H1 (cell line): ENCODE results near the gene PHGDH. TPM values are rescaled to one million over a fixed set of nuclear protein-coding genes. Genes with fewer than 3 reads are reported as not detected.

ENCODE experiments used
- CTCF ChIA-PET: fragments of 300-600 bp; sonication (Branson Sonifier 250); formaldehyde crosslinking; loops from one replicate; lab custom pipeline; 2021; ENCODE audit not compliant: partially characterized antibody; lab: Charles Lee
- POLR2A ChIA-PET: fragments of 300-600 bp; sonication (Branson Sonifier 250); formaldehyde crosslinking; loops from one replicate; lab custom pipeline; 2021; ENCODE audit warnings: inconsistent platforms; ENCODE audit not compliant: partially characterized antibody; lab: Charles Lee
- DNase-seq, 2 experiments: peaks; one replicate each; pipeline versions ENCODE4 v3.0.0 to v3.0.0-alpha.2; 2010 to 2022; ENCODE audit warnings: low spot score in 2 of 2, low read depth in 1 of 2, mixed read lengths in 1 of 2
- FAIRE-seq: peaks from 2 replicates; lab custom pipeline; 2011; peaks lifted over from hg19 to GRCh38; lab: Jason Lieb, UNC
- H2AFZ ChIP-seq: 2 replicates; pipeline ENCODE4 v1.8.1; 2012; ENCODE audit warnings: low read length, inconsistent platforms
- H2AK5ac ChIP-seq: 2 replicates; pipeline ENCODE4 v1.6.1; 2013; ENCODE audit warnings: low read depth, low read length
- H2BK120ac ChIP-seq: replicated peaks from 2 replicates; pipeline ENCODE3; 2013; ENCODE audit warnings: low read depth, low read length, inconsistent platforms
- H2BK12ac ChIP-seq: 2 replicates; pipeline ENCODE4 v1.6.1; 2013; ENCODE audit warnings: low read depth, low read length
- H2BK15ac ChIP-seq: 2 replicates; pipeline ENCODE4 v1.6.1; 2013; ENCODE audit warnings: low read length
- H2BK20ac ChIP-seq: 2 replicates; pipeline ENCODE4 v1.6.1; 2013; ENCODE audit warnings: low read length
- H2BK5ac ChIP-seq: 2 replicates; pipeline ENCODE4 v1.6.1; 2013; ENCODE audit warnings: low read depth, low read length
- H3K14ac ChIP-seq: 2 replicates; pipeline ENCODE4 v1.6.1; 2013; ENCODE audit warnings: inconsistent platforms; ENCODE audit not compliant: insufficient read length
- H3K18ac ChIP-seq: 2 replicates; pipeline ENCODE4 v1.6.1; 2013; ENCODE audit warnings: low read length; ENCODE audit errors: extremely low read depth
- H3K23ac ChIP-seq: 2 replicates; pipeline ENCODE4 v1.6.1; 2013; ENCODE audit warnings: inconsistent platforms; ENCODE audit not compliant: insufficient read length
- H3K23me2 ChIP-seq: 2 replicates; pipeline ENCODE4 v1.6.1; 2013; ENCODE audit warnings: low read depth, low read length
- H3K27ac ChIP-seq: 2 replicates; pipeline ENCODE4 v1.6.1; 2011; ENCODE audit warnings: low read depth, low read length, inconsistent platforms
- H3K27me3 ChIP-seq, 4 experiments: replicated peaks in 1 of 4; 1 replicate in 1 of 4; 2 replicates in 3 of 4; pipeline versions ENCODE4 v1.6.1 to v1.8.1; 2011 to 2013; ENCODE audit warnings: low read length in 3 of 4, mild to moderate bottlenecking in 3 of 4, inconsistent platforms in 2 of 4, mixed read lengths in 2 of 4, moderate library complexity in 1 of 4; ENCODE audit not compliant: control insufficient read depth in 3 of 4, insufficient read depth in 3 of 4; ENCODE audit errors: extremely low read depth in 1 of 4
- H3K36me3 ChIP-seq, 4 experiments: 2 replicates each; pipeline versions ENCODE4 v1.6.1 to v1.8.1; 2011 to 2013; ENCODE audit warnings: mild to moderate bottlenecking in 4 of 4, low read length in 3 of 4, moderate library complexity in 2 of 4, control low read depth in 1 of 4, inconsistent platforms in 1 of 4; ENCODE audit not compliant: insufficient read depth in 4 of 4, control insufficient read depth in 2 of 4
- H3K4ac ChIP-seq: replicated peaks from 2 replicates; pipeline ENCODE3; 2013; ENCODE audit warnings: low read length, low read depth, mixed read lengths, inconsistent platforms; ENCODE audit not compliant: insufficient read length
- H3K4me1 ChIP-seq, 4 experiments: replicated peaks in 1 of 4; 1 replicate in 1 of 4; 2 replicates in 3 of 4; pipeline versions ENCODE4 v1.6.1 to v1.8.1; 2011 to 2013; ENCODE audit warnings: low read length in 3 of 4, inconsistent platforms in 2 of 4, mixed read lengths in 1 of 4; ENCODE audit not compliant: insufficient read depth in 4 of 4, control insufficient read depth in 3 of 4
- H3K4me2 ChIP-seq, 2 experiments: 2 replicates each; pipeline versions ENCODE4 v1.6.1 to v1.8.1; 2011 to 2013; ENCODE audit warnings: low read depth in 2 of 2, low read length in 2 of 2, control low read depth in 1 of 2, inconsistent platforms in 1 of 2, mild to moderate bottlenecking in 1 of 2; ENCODE audit not compliant: insufficient read depth in 1 of 2
- H3K4me3 ChIP-seq, 4 experiments: fragments of 200-600, 300-600 bp in 1 of 4; sonication (generic), shearing (Covaris generic), sonication (Bioruptor Twin) in 1 of 4; 2 replicates each; pipeline versions ENCODE4 v1.5.1 to v1.8.1; 2011 to 2016; ENCODE audit warnings: low read length in 4 of 4, low read depth in 3 of 4, control low read depth in 2 of 4, inconsistent platforms in 2 of 4, mild to moderate bottlenecking in 2 of 4, mixed read lengths in 1 of 4, moderate library complexity in 1 of 4; ENCODE audit not compliant: insufficient read depth in 2 of 4; ENCODE audit errors: extremely low read depth in 1 of 4
- H3K56ac ChIP-seq: replicated peaks from 2 replicates; pipeline ENCODE3; 2013; ENCODE audit warnings: low read depth, mild to moderate bottlenecking, mixed read lengths, low read length, inconsistent platforms; ENCODE audit not compliant: insufficient read length
- H3K79me1 ChIP-seq: 2 replicates; pipeline ENCODE4 v1.6.1; 2013; ENCODE audit warnings: low read depth, low read length, control low read depth
- H3K79me2 ChIP-seq, 2 experiments: 2 replicates each; pipeline versions ENCODE4 v1.6.1 to v1.8.1; 2012 to 2013; ENCODE audit warnings: low read length in 2 of 2, mild to moderate bottlenecking in 2 of 2, inconsistent platforms in 1 of 2; ENCODE audit not compliant: insufficient read depth in 2 of 2, control insufficient read depth in 1 of 2
- H3K9ac ChIP-seq, 4 experiments: replicated peaks in 1 of 4; 1 replicate in 1 of 4; 2 replicates in 3 of 4; pipeline versions ENCODE4 v1.6.1 to v1.8.1; 2011 to 2013; ENCODE audit warnings: low read depth in 3 of 4, low read length in 3 of 4, control low read depth in 2 of 4, mild to moderate bottlenecking in 2 of 4, moderate library complexity in 2 of 4, inconsistent platforms in 1 of 4; ENCODE audit errors: extremely low read depth in 1 of 4
- H3K9me3 ChIP-seq, 2 experiments: 2 replicates each; pipeline versions ENCODE4 v1.6.1 to v1.8.1; 2012 to 2013; ENCODE audit warnings: mild to moderate bottlenecking in 2 of 2, moderate library complexity in 2 of 2, control low read depth in 1 of 2, inconsistent platforms in 1 of 2, low read depth in 1 of 2, low read length in 1 of 2, mixed read lengths in 1 of 2; ENCODE audit not compliant: insufficient read depth in 2 of 2
- H4K20me1 ChIP-seq, 2 experiments: replicated peaks in 1 of 2; 2 replicates each; pipeline versions ENCODE3 to v1.8.1; 2011 to 2013; ENCODE audit warnings: inconsistent platforms in 2 of 2, low read length in 2 of 2, mild to moderate bottlenecking in 1 of 2; ENCODE audit not compliant: insufficient read depth in 2 of 2, control insufficient read depth in 1 of 2
- H4K5ac ChIP-seq: 2 replicates; pipeline ENCODE4 v1.6.1; 2013; ENCODE audit warnings: low read length, low read depth, mixed read lengths, inconsistent platforms; ENCODE audit not compliant: insufficient read length
- H4K8ac ChIP-seq: 2 replicates; pipeline ENCODE4 v1.8.0; 2013; ENCODE audit warnings: mild to moderate bottlenecking, moderate library complexity, low read length, inconsistent platforms; ENCODE audit not compliant: insufficient read depth; ENCODE audit errors: extremely low read depth
- H4K91ac ChIP-seq: replicated peaks from 2 replicates; pipeline ENCODE3; 2013; ENCODE audit warnings: low read length, mixed read lengths, inconsistent platforms; ENCODE audit not compliant: insufficient read length
- EZH2 ChIP-seq: fragments of 200-600 bp; sonication (generic); IDR thresholded peaks from 2 replicates; pipeline ENCODE4 v1.7.1; 2012; ENCODE audit warnings: low read depth, mild to moderate bottlenecking, moderate library complexity, low read length, inconsistent platforms; ENCODE audit not compliant: severe bottlenecking
- HDAC2 ChIP-seq, 2 experiments: fragments of 300-600 bp in 1 of 2; sonication (generic) in 1 of 2; IDR thresholded peaks; 2 replicates each; pipeline ENCODE4 v1.6.1; 2011 to 2012; ENCODE audit warnings: low read depth in 2 of 2, low read length in 2 of 2, mild to moderate bottlenecking in 2 of 2, moderate library complexity in 2 of 2, borderline replicate concordance in 1 of 2, inconsistent platforms in 1 of 2
- KDM1A ChIP-seq: fragments of 200-600, 300-600 bp; sonication (generic); IDR thresholded peaks from 2 replicates; pipeline ENCODE4 v1.7.1; 2016; ENCODE audit warnings: mild to moderate bottlenecking, low read length, borderline replicate concordance
- WGBS, 2 experiments: shearing (Covaris generic) in 1 of 2; methylation state at CpG; one replicate each; pipeline versions ENCODE4 v1.1.6 to v1.1.7; 2013 to 2015; ENCODE audit warnings: low lambda C conversion rate in 2 of 2, mixed read lengths in 2 of 2, inconsistent platforms in 1 of 2, low coverage in 1 of 2, missing lambda C conversion rate in 1 of 2; ENCODE audit not compliant: insufficient replicate concordance in 2 of 2, insufficient coverage in 1 of 2, insufficient read length in 1 of 2; ENCODE audit errors: extremely low coverage in 1 of 2, missing lambda C conversion rate in 1 of 2; 5-methylcytosine and 5-hydroxymethylcytosine counted together
- polyA plus RNA-seq, 7 experiments: library from polyadenylated mRNA; depleted of rRNA in 3 of 7; stranded (reverse) in 5 of 7; unstranded in 2 of 7; fragments of >200 nt in 5 of 7; fragments of 200-250 nt in 2 of 7; gene quantifications; 1 replicate in 5 of 7; 2 replicates in 1 of 7; 4 replicates in 1 of 7; pipeline versions ENCODE4 v1.2.1 to v1.2.3, GENCODE V29; 2011 to 2013; ENCODE audit warnings: missing spikeins in 2 of 7, mixed read lengths in 2 of 7
- total RNA-seq: library from RNA; stranded (reverse); fragmentation: NEBNext Ultra II Directional; extraction: Animal tissue kit (Norgen Biotek cat#: 25700); gene quantifications from 2 replicates; pipeline ENCODE4 v1.2.1, GENCODE V29; 2021

Gene PHGDH
- total and polyA plus RNA-seq, 2 of the 8 experiments (the other 6 are each of a cell fraction or from before 2014, with no cell fraction given), result 358 to 687 TPM

DNA sequence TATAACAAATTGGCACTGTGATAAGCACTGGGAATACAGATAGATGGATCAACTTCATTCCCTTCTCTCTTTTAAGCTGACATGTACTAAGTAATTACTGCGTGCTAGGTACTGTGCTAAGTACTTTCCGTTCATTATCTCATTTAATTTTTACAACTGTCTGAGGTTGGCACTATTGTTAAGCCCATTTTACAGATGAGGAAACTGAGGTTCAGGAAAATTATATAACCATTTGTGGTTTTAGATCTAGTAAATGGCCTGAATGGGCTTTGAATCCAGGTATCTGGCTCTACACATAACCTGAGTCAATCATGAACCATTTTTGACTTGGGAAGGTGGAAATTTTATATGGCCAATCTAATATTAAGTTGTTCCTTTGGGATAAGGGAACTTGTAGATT, 60.6 kb downstream of the PHGDH start:
- H4K20me1 ChIP-seq, result no peaks in the 10 kb centered on the region

More for the DNA sequence above, 60.6 kb downstream of the PHGDH start:
- 92% methylated on average over 2 of the region's 2 CpGs; no CpG with 5 or more reads in 1 of the 2 experiments for WGBS, 2 experiments
- DNase-seq (no peak), FAIRE-seq (no peak)
- Histone ChIP-seq H4K8ac (no peak overlapping the region), H2BK15ac (no peak overlapping the region), H2AFZ (no peak overlapping the region), H3K9me3 (no peaks in the 10 kb centered on the region), H3K36me3 (no peaks in the 10 kb centered on the region), H3K23ac (no peak overlapping the region), H3K4me1 (peaks cover 0 to 5% (median 1%) of the 10 kb centered on the region in 4 experiments; a peak in 1 of 7 replicates), H3K14ac (no peak overlapping the region), H3K56ac (no peak overlapping the region), H3K4ac (no peak overlapping the region), H2AK5ac (no peak overlapping the region), H3K79me1 (no peaks in the 10 kb centered on the region), H3K23me2 (no peaks in the 10 kb centered on the region; the same call in 1 of the 2 replicates), H3K27ac (no peak overlapping the region), H4K91ac (no peak overlapping the region), H2BK20ac (no peak overlapping the region), H4K5ac (no peak overlapping the region), H2BK12ac (no peak overlapping the region), H3K4me2 (no peak overlapping the region), H3K79me2 (no peaks in the 10 kb centered on the region), H3K27me3 (no peaks in the 10 kb centered on the region), H3K18ac (no peak overlapping the region), H3K9ac (no peak overlapping the region), H3K4me3 (no peak overlapping the region), H2BK5ac (no peak overlapping the region), H2BK120ac (no peak overlapping the region)
- ChIA-PET POLR2A (interaction anchor here (1.7 kb wide), 1 partner anchor 26 kb away, joined by 7 read pairs; no protein-coding TSS in a partner anchor), CTCF (interaction anchor here (0.9 to 5.3 kb wide), 7 partner anchors 12 to 156 kb away, joined by 3 to 46 read pairs (median 5); no protein-coding TSS in a partner anchor)
- TF ChIP-seq EZH2, result no peak
- TF ChIP-seq KDM1A, result peak; percentile 87
- TF ChIP-seq HDAC2 (IDR thresholded peaks at IDR 0.05; ENCODE audit: borderline replicate concordance in 1 of 2, low read depth in 2 of 2, low read length in 2 of 2), result peak in 1 of 2 experiments; percentile 64; a peak in 1 of 4 replicates
